ENCODE data around the gene MYLK.

MYLK gene

GRCh38 chr3:123655400-123655799 is 228.7 kb downstream of the MYLK start:
- DNase-seq (ENCODE audit: insufficient read length, low spot score) (no peak), FAIRE-seq (no peak)
- no peak for TF ChIP-seq CTCF (IDR thresholded peaks at IDR 0.05; ENCODE audit: insufficient read depth, missing control alignments)

GRCh38 chr3:123653221-123653682 is 230.9 kb downstream of the MYLK start:
- DNase-seq (ENCODE audit: insufficient read length, low spot score) = no peak
- no peak for FAIRE-seq
- no peak for TF ChIP-seq CTCF (IDR thresholded peaks at IDR 0.05; ENCODE audit: insufficient read depth, missing control alignments)

- DNase-seq (ENCODE audit: insufficient read length, low spot score) = peak; percentile 75
- FAIRE-seq = no peak
- TF ChIP-seq CTCF (IDR thresholded peaks at IDR 0.05; ENCODE audit: insufficient read depth, missing control alignments) = peak; percentile 88
Observed at GRCh38 chr3:123652342-123652984, 231.7 kb downstream of the MYLK start.

GRCh38 chr3:123651449-123652341 is 232.4 kb downstream of the MYLK start:
- FAIRE-seq (no peak), DNase-seq (ENCODE audit: insufficient read length, low spot score) (no peak)
- no peak for TF ChIP-seq CTCF (IDR thresholded peaks at IDR 0.05; ENCODE audit: insufficient read depth, missing control alignments)

GRCh38 chr3:123650101-123650500 is 234.0 kb downstream of the MYLK start:
- no peak for DNase-seq (ENCODE audit: insufficient read length, low spot score)
- no peak for TF ChIP-seq CTCF (IDR thresholded peaks at IDR 0.05; ENCODE audit: insufficient read depth, missing control alignments)
- no peak for FAIRE-seq

GRCh38 chr3:123648696-123649405 is 235.3 kb downstream of the MYLK start:
- no peak for TF ChIP-seq CTCF (IDR thresholded peaks at IDR 0.05; ENCODE audit: insufficient read depth, missing control alignments)
- FAIRE-seq (no peak), DNase-seq (ENCODE audit: insufficient read length, low spot score) (no peak)

Measured in D721Med (cell line).